Chondrocyte (in vitro differentiated cells): ENCODE data around the gene LRRC30. TPM values are rescaled to one million over a fixed set of nuclear protein-coding genes. Genes with fewer than 3 reads are reported as not detected.

ENCODE experiments used
- DNase-seq: peaks from one replicate; pipeline ENCODE4 v3.0.0; 2021; ENCODE audit warnings: mixed read lengths, low spot score
- H3K27ac Mint-ChIP-seq: one replicate; pipeline ENCODE4 v1.8.0; 2021; ENCODE audit warnings: mild to moderate bottlenecking, moderate library complexity, mixed read lengths; ENCODE audit not compliant: unreplicated experiment
- H3K27me3 Mint-ChIP-seq: 2 replicates; pipeline ENCODE4 v1.8.0; 2021; ENCODE audit warnings: low read depth, mixed read lengths
- H3K36me3 Mint-ChIP-seq: 2 replicates; pipeline ENCODE4 v1.8.0; 2021; ENCODE audit warnings: low read depth, mixed read lengths
- H3K4me1 Mint-ChIP-seq: 2 replicates; pipeline ENCODE4 v1.8.0; 2021; ENCODE audit warnings: low read depth, mild to moderate bottlenecking, mixed read lengths
- H3K4me3 Mint-ChIP-seq: one replicate; pipeline ENCODE4 v1.8.0; 2021; ENCODE audit warnings: mild to moderate bottlenecking, moderate library complexity, mixed read lengths; ENCODE audit not compliant: unreplicated experiment
- H3K9me3 Mint-ChIP-seq: 2 replicates; pipeline ENCODE4 v1.8.0; 2021; ENCODE audit warnings: low read depth, mixed read lengths
- CTCF ChIP-seq: fragments of 200-600 bp; sonication (generic); IDR thresholded peaks from 2 replicates; pipeline ENCODE4 v1.5.0; 2021; ENCODE audit warnings: antibody characterized with exemption, mild to moderate bottlenecking, moderate library complexity
- total RNA-seq: library from RNA; stranded (reverse); gene quantifications from 3 replicates; pipeline ENCODE4 v1.2.1, GENCODE V29; 2021

Gene LRRC30
- total RNA-seq, 1 donor from 2014 or later: not detected

GRCh38 chr18:7281579-7281978 lies 50.7 kb downstream of the LRRC30 start:
- H3K4me3 Mint-ChIP-seq: no peak overlapping the region
- H3K27me3 Mint-ChIP-seq: peaks cover 5% of the 10 kb centered on the region
- no peak overlapping the region for H3K27ac Mint-ChIP-seq
- H3K4me1 Mint-ChIP-seq: no peaks in the 10 kb centered on the region
- no peaks in the 10 kb centered on the region for H3K36me3 Mint-ChIP-seq
- DNase-seq: no peak
- no peaks in the 10 kb centered on the region for H3K9me3 Mint-ChIP-seq
- TF ChIP-seq CTCF: no peak

Other genes with a start within 250 kb of the LRRC30 start
- gene LAMA1, start 113.3 kb upstream of the LRRC30 start, total RNA-seq: 2.3 to 3.9 TPM (median 2.5 TPM) in 3 replicates